Upper lobe of left lung (tissue), 4 donors: Measurements from ENCODE around the gene FSD1.

Experiments used
- POLR2A ChIP-seq, 4 donors: fragments of 450-650 bp; IDR thresholded peaks; one replicate each; pipeline ENCODE4 v1.5.1; 2016 to 2017; ENCODE audit warnings: antibody characterized with exemption in 4 of 4, mild to moderate bottlenecking in 2 of 4
- POLR2AphosphoS5 ChIP-seq, 2 donors: sonication (generic); formaldehyde crosslinking; IDR thresholded peaks; one replicate each; pipeline ENCODE4 v1.5.1; 2017; ENCODE audit warnings: antibody characterized with exemption in 2 of 2
- TF ChIP-seq, protein P1 (sequence below), 6 experiments: fragments of 450-650 bp in 4 of 6; fragments of 200-600 bp in 2 of 6; sonication (generic) in 2 of 6; IDR thresholded peaks; one replicate each; pipeline ENCODE4 v1.5.1; 2016 to 2019; ENCODE audit warnings: antibody characterized with exemption in 6 of 6

DNA sequence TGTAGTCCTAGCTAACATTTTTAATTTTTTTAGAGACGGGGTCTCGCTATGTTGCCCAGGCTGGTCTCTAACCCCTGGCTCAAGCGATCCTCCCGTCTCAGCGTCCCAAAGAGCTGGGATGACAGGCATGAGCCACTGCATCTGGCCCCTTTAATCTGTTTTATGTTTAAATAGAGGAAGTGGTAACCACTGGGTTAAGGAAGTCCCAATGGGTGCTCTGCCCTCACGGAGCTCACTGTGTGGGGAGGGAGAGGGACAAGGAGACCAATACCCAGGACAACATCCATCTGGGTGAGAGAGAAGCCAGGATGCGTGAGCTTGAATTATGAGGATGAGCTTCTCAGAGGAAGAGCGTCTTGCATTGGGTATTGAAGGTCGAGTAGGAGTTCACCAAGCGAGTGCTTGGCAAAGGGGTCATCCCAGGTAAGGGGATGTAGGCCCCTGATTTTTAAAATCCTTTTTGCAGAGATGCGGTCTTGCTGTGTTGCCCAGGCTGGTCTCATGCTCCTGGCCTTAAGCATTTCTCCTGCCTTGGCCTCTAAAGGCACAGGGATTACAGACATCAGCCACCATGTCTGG, 43.7 kb upstream of the FSD1 start:
- TF ChIP-seq, protein P1, sequence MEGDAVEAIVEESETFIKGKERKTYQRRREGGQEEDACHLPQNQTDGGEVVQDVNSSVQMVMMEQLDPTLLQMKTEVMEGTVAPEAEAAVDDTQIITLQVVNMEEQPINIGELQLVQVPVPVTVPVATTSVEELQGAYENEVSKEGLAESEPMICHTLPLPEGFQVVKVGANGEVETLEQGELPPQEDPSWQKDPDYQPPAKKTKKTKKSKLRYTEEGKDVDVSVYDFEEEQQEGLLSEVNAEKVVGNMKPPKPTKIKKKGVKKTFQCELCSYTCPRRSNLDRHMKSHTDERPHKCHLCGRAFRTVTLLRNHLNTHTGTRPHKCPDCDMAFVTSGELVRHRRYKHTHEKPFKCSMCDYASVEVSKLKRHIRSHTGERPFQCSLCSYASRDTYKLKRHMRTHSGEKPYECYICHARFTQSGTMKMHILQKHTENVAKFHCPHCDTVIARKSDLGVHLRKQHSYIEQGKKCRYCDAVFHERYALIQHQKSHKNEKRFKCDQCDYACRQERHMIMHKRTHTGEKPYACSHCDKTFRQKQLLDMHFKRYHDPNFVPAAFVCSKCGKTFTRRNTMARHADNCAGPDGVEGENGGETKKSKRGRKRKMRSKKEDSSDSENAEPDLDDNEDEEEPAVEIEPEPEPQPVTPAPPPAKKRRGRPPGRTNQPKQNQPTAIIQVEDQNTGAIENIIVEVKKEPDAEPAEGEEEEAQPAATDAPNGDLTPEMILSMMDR (IDR thresholded peaks at IDR 0.05), result no peak
- TF ChIP-seq POLR2AphosphoS5 (IDR thresholded peaks at IDR 0.05), result no peak
- TF ChIP-seq POLR2A (IDR thresholded peaks at IDR 0.05), result no peak
